IMR-90 (cell line): ENCODE results near the gene PCDHGC5. TPM values are rescaled to one million over a fixed set of nuclear protein-coding genes. Genes with fewer than 3 reads are reported as not detected.

Experiments
- ATAC-seq: fragments of 200-7000 bp; cut with Tn5 transposase; 2 replicates; pipeline ENCODE4 v1.9.1; 2020; ENCODE audit warnings: low read depth, mild to moderate bottlenecking, moderate library complexity
- BruUV-seq: library from RNA; stranded (reverse); fragments of 400-500 nt; replicated peaks from 2 replicates; lab custom pipeline; 2021; lab: Mats Ljungman, UMichigan
- CTCF ChIA-PET: fragments of 300-600 bp; formaldehyde crosslinking; extraction: SDS; loops from one replicate; lab custom pipeline; 2021; ENCODE audit warnings: antibody characterized with exemption; lab: Yijun Ruan, JAX
- POLR2A ChIA-PET: fragments of 300-600 bp; sonication (Branson Sonifier 250); formaldehyde crosslinking; loops from one replicate; lab custom pipeline; 2022; ENCODE audit warnings: antibody characterized with exemption; ENCODE audit not compliant: unreplicated experiment; lab: Charles Lee
- DNase-seq: peaks from one replicate; pipeline ENCODE4 v3.0.0; 2013
- H2AFZ ChIP-seq: replicated peaks from 2 replicates; pipeline ENCODE3; 2013; ENCODE audit warnings: low read length, mild to moderate bottlenecking; ENCODE audit not compliant: poor library complexity
- H2AK5ac ChIP-seq: 2 replicates; pipeline ENCODE4 v1.6.1; 2013; ENCODE audit warnings: low read depth, low read length, inconsistent platforms
- H2AK9ac ChIP-seq: replicated peaks from 2 replicates; pipeline ENCODE3; 2013; ENCODE audit warnings: mild to moderate bottlenecking, low read depth, low read length, moderate library complexity; ENCODE audit not compliant: poor library complexity
- H2BK120ac ChIP-seq: 2 replicates; pipeline ENCODE4 v1.6.1; 2013; ENCODE audit warnings: low read depth, low read length, inconsistent platforms
- H2BK15ac ChIP-seq: 3 replicates; pipeline ENCODE4 v1.6.1; 2013; ENCODE audit warnings: low read depth, low read length, inconsistent platforms
- H2BK20ac ChIP-seq: 2 replicates; pipeline ENCODE4 v1.6.1; 2013; ENCODE audit warnings: low read depth, mild to moderate bottlenecking, inconsistent platforms, low read length, moderate library complexity
- H2BK5ac ChIP-seq: 2 replicates; pipeline ENCODE4 v1.6.1; 2013; ENCODE audit warnings: mild to moderate bottlenecking, low read depth, low read length, inconsistent platforms; ENCODE audit not compliant: poor library complexity, severe bottlenecking
- H3K14ac ChIP-seq: replicated peaks from 2 replicates; pipeline ENCODE4 v1.6.1; 2013; ENCODE audit warnings: low read depth, low read length, inconsistent platforms
- H3K18ac ChIP-seq: 2 replicates; pipeline ENCODE4 v1.6.1; 2013; ENCODE audit warnings: low read depth, low read length, control low read depth
- H3K23ac ChIP-seq: 2 replicates; pipeline ENCODE4 v1.6.1; 2013; ENCODE audit warnings: low read depth, low read length, inconsistent platforms
- H3K27ac ChIP-seq: 2 replicates; pipeline ENCODE4 v1.5.1; 2013; ENCODE audit warnings: mild to moderate bottlenecking, control low read depth, low read length; ENCODE audit not compliant: insufficient read depth
- H3K27me3 ChIP-seq: 2 replicates; pipeline ENCODE4 v1.6.1; 2013; ENCODE audit warnings: low read length; ENCODE audit not compliant: control insufficient read depth, insufficient read depth
- H3K36me3 ChIP-seq: 2 replicates; pipeline ENCODE4 v1.6.1; 2013; ENCODE audit warnings: low read length, mixed read lengths; ENCODE audit not compliant: control insufficient read depth, insufficient read depth
- H3K4ac ChIP-seq: 2 replicates; pipeline ENCODE4 v1.6.1; 2013; ENCODE audit warnings: low read depth, low read length, inconsistent platforms
- H3K4me1 ChIP-seq: 2 replicates; pipeline ENCODE4 v1.6.1; 2013; ENCODE audit warnings: low read length, mixed read lengths; ENCODE audit not compliant: control insufficient read depth, insufficient read depth
- H3K4me2 ChIP-seq: 2 replicates; pipeline ENCODE4 v1.6.1; 2013; ENCODE audit warnings: low read depth, mild to moderate bottlenecking, control low read depth, low read length, moderate library complexity
- H3K4me3 ChIP-seq: 2 replicates; pipeline ENCODE4 v1.5.1; 2013; ENCODE audit warnings: low read depth, mild to moderate bottlenecking, control low read depth, low read length, moderate library complexity; ENCODE audit not compliant: insufficient read depth
- H3K56ac ChIP-seq: 2 replicates; pipeline ENCODE4 v1.6.1; 2013; ENCODE audit warnings: low read length, inconsistent platforms; ENCODE audit not compliant: insufficient read depth; ENCODE audit errors: extremely low read depth
- H3K79me1 ChIP-seq, 2 experiments: 2 replicates each; pipeline ENCODE4 v1.6.1; 2013; ENCODE audit warnings: low read length in 2 of 2, inconsistent platforms in 1 of 2, low read depth in 1 of 2
- H3K9ac ChIP-seq: 2 replicates; pipeline ENCODE4 v1.6.1; 2013; ENCODE audit warnings: low read depth, low read length, control low read depth
- H3K9me1 ChIP-seq: 2 replicates; pipeline ENCODE4 v1.6.1; 2013; ENCODE audit warnings: low read length, inconsistent platforms; ENCODE audit not compliant: insufficient read depth
- H3K9me3 ChIP-seq: 2 replicates; pipeline ENCODE4 v1.6.1; 2013; ENCODE audit warnings: low read length; ENCODE audit not compliant: control insufficient read depth, insufficient read depth
- H4K20me1 ChIP-seq: 2 replicates; pipeline ENCODE4 v1.6.1; 2013; ENCODE audit warnings: low read length, inconsistent platforms; ENCODE audit not compliant: insufficient read depth
- H4K5ac ChIP-seq: 2 replicates; pipeline ENCODE4 v1.6.1; 2013; ENCODE audit warnings: mild to moderate bottlenecking, low read depth, low read length, control low read depth
- H4K8ac ChIP-seq, 2 experiments: 2 replicates each; pipeline ENCODE4 v1.6.1; 2013; ENCODE audit warnings: low read depth in 2 of 2, low read length in 2 of 2, control low read depth in 1 of 2, inconsistent platforms in 1 of 2
- H4K91ac ChIP-seq: 2 replicates; pipeline ENCODE4 v1.6.1; 2013; ENCODE audit warnings: low read depth, low read length, inconsistent platforms; ENCODE audit not compliant: insufficient read depth
- BHLHE40 ChIP-seq: fragments of 150-350 bp; IDR thresholded peaks from 2 replicates; pipeline ENCODE4 v1.6.1; 2016; ENCODE audit warnings: mild to moderate bottlenecking, low read depth, low read length
- CEBPB ChIP-seq: IDR thresholded peaks from 2 replicates; pipeline ENCODE4 v1.6.1; 2012; ENCODE audit warnings: low read depth, low read length, improper control_type of control experiment
- CHD1 ChIP-seq: IDR thresholded peaks from 2 replicates; pipeline ENCODE4 v1.6.1; 2012; ENCODE audit warnings: low read depth, low read length, improper control_type of control experiment
- FOS ChIP-seq: fragments of 150-350 bp; IDR thresholded peaks from 2 replicates; pipeline ENCODE4 v1.6.1; 2016; ENCODE audit warnings: low read depth, low read length
- MAFK ChIP-seq: IDR thresholded peaks from 2 replicates; pipeline ENCODE4 v1.6.1; 2012; ENCODE audit warnings: low read depth, low read length, improper control_type of control experiment
- MAZ ChIP-seq: IDR thresholded peaks from 2 replicates; pipeline ENCODE4 v1.6.1; 2012; ENCODE audit warnings: low read depth, mild to moderate bottlenecking, low read length, improper control_type of control experiment, moderate library complexity, borderline replicate concordance
- MXI1 ChIP-seq: IDR thresholded peaks from 2 replicates; pipeline ENCODE4 v1.6.1; 2012; ENCODE audit warnings: low read depth, mild to moderate bottlenecking, low read length, moderate library complexity, borderline replicate concordance
- NFE2L2 ChIP-seq: fragments of 150-350 bp; IDR thresholded peaks from 2 replicates; pipeline ENCODE4 v1.6.1; 2016; ENCODE audit warnings: low read depth, mild to moderate bottlenecking, low read length
- POLR2A ChIP-seq: IDR thresholded peaks from 2 replicates; pipeline ENCODE4 v1.6.1; 2012; ENCODE audit warnings: mild to moderate bottlenecking, low read depth, low read length
- RAD21 ChIP-seq: IDR thresholded peaks from 2 replicates; pipeline ENCODE4 v1.6.1; 2012; ENCODE audit warnings: low read length, improper control_type of control experiment
- RCOR1 ChIP-seq: IDR thresholded peaks from 2 replicates; pipeline ENCODE4 v1.6.1; 2012; ENCODE audit warnings: mild to moderate bottlenecking, low read length, improper control_type of control experiment; ENCODE audit not compliant: insufficient replicate concordance
- RFX5 ChIP-seq: IDR thresholded peaks from 2 replicates; pipeline ENCODE4 v1.8.0; 2012; ENCODE audit warnings: low read depth, mild to moderate bottlenecking, low read length, moderate library complexity
- SMC3 ChIP-seq: fragments of 150-350 bp; IDR thresholded peaks from 2 replicates; pipeline ENCODE4 v1.6.1; 2016; ENCODE audit warnings: low read depth, mild to moderate bottlenecking, antibody characterized with exemption, low read length, moderate library complexity
- USF2 ChIP-seq: fragments of 150-350 bp; IDR thresholded peaks from 2 replicates; pipeline ENCODE4 v1.6.1; 2017; ENCODE audit warnings: mild to moderate bottlenecking, antibody characterized with exemption, low read length, low read depth
- WGBS, 2 experiments: methylation state at CpG; one replicate each; pipeline versions ENCODE4 v1.1.5 to v1.1.7; 2013; ENCODE audit warnings: missing lambda C conversion rate in 2 of 2; ENCODE audit not compliant: insufficient read length in 1 of 2; ENCODE audit errors: extremely low coverage in 2 of 2; 5-methylcytosine and 5-hydroxymethylcytosine counted together
- dilution Hi-C: fragments of 300-500 bp; cut with HindIII; formaldehyde crosslinking; loops from one replicate; pipeline ENCODE4 v1.14.3; 2018; ENCODE audit warnings: low sequenced_read_pairs; ENCODE audit not compliant: unreplicated experiment
- in situ Hi-C: fragments of 300-500 bp; cut with MboI; formaldehyde crosslinking; loops from 3 replicates; pipeline ENCODE4 v1.14.3; 2019; ENCODE audit warnings: low sequenced_read_pairs, inconsistent platforms, mixed read lengths
- intact Hi-C: fragments of 100-400 bp; cut with micrococcal nuclease; formaldehyde crosslinking; loops from 2 replicates; pipeline ENCODE4 v1.10.0; 2022
- polyA plus RNA-seq, 3 experiments: library from polyadenylated mRNA; depleted of rRNA; stranded (reverse); fragments of >200 nt; gene quantifications; 2 replicates each; pipeline ENCODE4 v1.2.3, GENCODE V29; 2012; ENCODE audit warnings: low replicate concordance in 1 of 3
- total RNA-seq: library from RNA; depleted of rRNA; stranded (reverse); fragments of >200 nt; gene quantifications from 2 replicates; pipeline ENCODE4 v1.2.3, GENCODE V29; 2012
- TF ChIP-seq, protein P1 (sequence below): conservative IDR thresholded peaks from 2 replicates; pipeline ENCODE4 v1.5.1; 2012; ENCODE audit warnings: mild to moderate bottlenecking, low read depth, low read length, improper control_type of control experiment
- TF ChIP-seq, protein P2 (sequence below): fragments of 150-350 bp; IDR thresholded peaks from 2 replicates; pipeline ENCODE4 v1.6.1; 2016; ENCODE audit warnings: low read depth, mild to moderate bottlenecking, low read length, moderate library complexity, borderline replicate concordance

The PCDHGC5 gene
- total and polyA plus RNA-seq, 2 of the 4 experiments (the other 2 are of a cell fraction): 2.9 to 3.8 TPM

DNA sequence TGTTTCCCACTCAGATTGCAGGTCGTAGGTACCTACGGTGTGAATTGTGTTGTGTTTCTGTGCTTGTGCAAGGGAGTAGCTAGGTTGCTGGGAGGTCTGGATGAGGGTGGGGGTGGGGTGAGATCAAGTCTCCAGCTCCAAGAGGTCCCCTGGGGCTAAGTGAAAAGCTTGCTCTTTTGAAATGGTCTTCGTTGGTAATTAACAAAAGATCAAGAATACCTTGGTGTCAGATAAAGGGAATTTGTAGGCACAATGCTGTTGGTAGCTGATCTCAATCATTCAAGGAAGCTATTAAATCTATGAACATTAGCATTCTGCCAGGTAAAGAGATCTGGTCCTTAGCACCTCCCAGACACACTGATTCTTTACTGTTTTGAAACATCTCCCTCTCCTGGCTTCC is 5.0 kb upstream of the PCDHGC5 start:
- Histone ChIP-seq H3K23ac (no peak overlapping the region), H4K91ac (no peak overlapping the region), H2BK15ac (no peak overlapping the region), H3K4ac (no peak overlapping the region), H3K27me3 (no peaks in the 10 kb centered on the region), H3K4me3 (no peak overlapping the region), H2AK5ac (no peak overlapping the region), H3K27ac (no peak overlapping the region), H3K4me1 (peaks cover 12% of the 10 kb centered on the region), H2AK9ac (no peak overlapping the region), H4K5ac (no peak overlapping the region), H3K14ac (no peak overlapping the region), H3K9me1 (peaks cover 19% of the 10 kb centered on the region; the same call in 1 of the 2 replicates), H2BK5ac (no peak overlapping the region), H3K79me1 (peaks cover 32 to 83% of the 10 kb centered on the region in 2 experiments), H2BK20ac (no peak overlapping the region), H2AFZ (no peak overlapping the region), H3K56ac (no peak overlapping the region), H3K9ac (no peak overlapping the region), H3K36me3 (peaks cover 24% of the 10 kb centered on the region; the same call in 1 of the 2 replicates), H3K4me2 (no peak overlapping the region), H3K18ac (no peak overlapping the region), H3K9me3 (no peaks in the 10 kb centered on the region; the same call in 1 of the 2 replicates), H4K8ac (no peak overlapping the region), H2BK120ac (no peak overlapping the region), H4K20me1 (peaks cover 54% of the 10 kb centered on the region)
- WGBS, 2 experiments: no CpG with 5 or more reads among the region's 3 CpGs
- BruUV-seq: no TSS peak
- no peak for TF ChIP-seq BHLHE40
- TF ChIP-seq POLR2A: no peak
- TF ChIP-seq MAFK: no peak
- TF ChIP-seq, protein P1, sequence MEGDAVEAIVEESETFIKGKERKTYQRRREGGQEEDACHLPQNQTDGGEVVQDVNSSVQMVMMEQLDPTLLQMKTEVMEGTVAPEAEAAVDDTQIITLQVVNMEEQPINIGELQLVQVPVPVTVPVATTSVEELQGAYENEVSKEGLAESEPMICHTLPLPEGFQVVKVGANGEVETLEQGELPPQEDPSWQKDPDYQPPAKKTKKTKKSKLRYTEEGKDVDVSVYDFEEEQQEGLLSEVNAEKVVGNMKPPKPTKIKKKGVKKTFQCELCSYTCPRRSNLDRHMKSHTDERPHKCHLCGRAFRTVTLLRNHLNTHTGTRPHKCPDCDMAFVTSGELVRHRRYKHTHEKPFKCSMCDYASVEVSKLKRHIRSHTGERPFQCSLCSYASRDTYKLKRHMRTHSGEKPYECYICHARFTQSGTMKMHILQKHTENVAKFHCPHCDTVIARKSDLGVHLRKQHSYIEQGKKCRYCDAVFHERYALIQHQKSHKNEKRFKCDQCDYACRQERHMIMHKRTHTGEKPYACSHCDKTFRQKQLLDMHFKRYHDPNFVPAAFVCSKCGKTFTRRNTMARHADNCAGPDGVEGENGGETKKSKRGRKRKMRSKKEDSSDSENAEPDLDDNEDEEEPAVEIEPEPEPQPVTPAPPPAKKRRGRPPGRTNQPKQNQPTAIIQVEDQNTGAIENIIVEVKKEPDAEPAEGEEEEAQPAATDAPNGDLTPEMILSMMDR: no peak
- no peak for TF ChIP-seq RFX5
- no peak for TF ChIP-seq RAD21
- TF ChIP-seq CHD1: no peak
- no peak for TF ChIP-seq MAZ
- TF ChIP-seq CEBPB: no peak
- TF ChIP-seq FOS: no peak
- TF ChIP-seq MXI1: no peak
- TF ChIP-seq NFE2L2: no peak
- no peak for TF ChIP-seq RCOR1
- TF ChIP-seq SMC3: no peak
- TF ChIP-seq, protein P2, sequence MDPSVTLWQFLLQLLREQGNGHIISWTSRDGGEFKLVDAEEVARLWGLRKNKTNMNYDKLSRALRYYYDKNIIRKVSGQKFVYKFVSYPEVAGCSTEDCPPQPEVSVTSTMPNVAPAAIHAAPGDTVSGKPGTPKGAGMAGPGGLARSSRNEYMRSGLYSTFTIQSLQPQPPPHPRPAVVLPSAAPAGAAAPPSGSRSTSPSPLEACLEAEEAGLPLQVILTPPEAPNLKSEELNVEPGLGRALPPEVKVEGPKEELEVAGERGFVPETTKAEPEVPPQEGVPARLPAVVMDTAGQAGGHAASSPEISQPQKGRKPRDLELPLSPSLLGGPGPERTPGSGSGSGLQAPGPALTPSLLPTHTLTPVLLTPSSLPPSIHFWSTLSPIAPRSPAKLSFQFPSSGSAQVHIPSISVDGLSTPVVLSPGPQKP: no peak
- no peak for TF ChIP-seq USF2
- DNase-seq: no peak
- POLR2A ChIA-PET: interaction anchor here (0.6 kb wide), 1 partner anchor 11 kb away, joined by 3 read pairs; no protein-coding TSS in a partner anchor
- ATAC-seq: no peak
- CTCF ChIA-PET: interaction anchor here (0.7 kb wide), 1 partner anchor 63 kb away, joined by 3 read pairs; the partner anchor contains the start of gene PCDHGA11
- in situ Hi-C loops: no loop called here
- intact Hi-C loops: no loop called here
- dilution Hi-C loops: no loop called here
